ENCODE results near the gene NCKAP1.

- TF ChIP-seq PPARA (CRISPR knock-in tag; IDR thresholded peaks at IDR 0.05; ENCODE audit: borderline replicate concordance) (no peak), RARB (CRISPR knock-in tag; IDR thresholded peaks at IDR 0.05) (no peak), ZFP30 (CRISPR knock-in tag; IDR thresholded peaks at IDR 0.05) (no peak), OSR1 (CRISPR knock-in tag; IDR thresholded peaks at IDR 0.05) (no peak), BACH2 (CRISPR knock-in tag; IDR thresholded peaks at IDR 0.05; ENCODE audit: borderline replicate concordance) (no peak)
Observed at GRCh38 chr2:183025993-183026392, 12.3 kb downstream of the NCKAP1 start.
